Measurements from ENCODE around the gene AMOTL1.

DNA sequence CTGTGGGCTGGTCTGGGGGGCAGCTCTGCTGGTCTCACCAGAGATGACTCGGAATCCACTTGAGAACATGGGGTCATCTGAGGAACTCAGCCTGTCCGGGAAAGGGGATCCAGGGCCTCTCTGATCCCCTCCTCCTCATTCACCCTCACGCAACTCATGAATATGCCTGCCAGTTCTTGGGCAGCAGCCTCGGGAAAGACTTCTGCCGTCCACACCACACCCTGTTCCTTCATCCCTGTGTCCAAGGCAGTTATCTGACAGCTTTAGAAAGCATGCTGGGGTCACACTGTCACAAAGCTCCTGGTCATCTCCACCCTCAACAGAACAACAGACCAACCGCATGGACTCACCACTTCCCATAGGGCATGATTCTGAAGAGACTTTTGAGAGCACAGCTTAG, 88.3 kb downstream of the AMOTL1 start:
- TF ChIP-seq, protein P1, sequence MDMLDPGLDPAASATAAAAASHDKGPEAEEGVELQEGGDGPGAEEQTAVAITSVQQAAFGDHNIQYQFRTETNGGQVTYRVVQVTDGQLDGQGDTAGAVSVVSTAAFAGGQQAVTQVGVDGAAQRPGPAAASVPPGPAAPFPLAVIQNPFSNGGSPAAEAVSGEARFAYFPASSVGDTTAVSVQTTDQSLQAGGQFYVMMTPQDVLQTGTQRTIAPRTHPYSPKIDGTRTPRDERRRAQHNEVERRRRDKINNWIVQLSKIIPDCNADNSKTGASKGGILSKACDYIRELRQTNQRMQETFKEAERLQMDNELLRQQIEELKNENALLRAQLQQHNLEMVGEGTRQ (IDR thresholded peaks at IDR 0.05; ENCODE audit: low read length) = no peak
- TF ChIP-seq TAF7 (optimal IDR thresholded peaks at IDR 0.05; ENCODE audit: borderline replicate concordance, low read depth, low read length) (no peak), CTCF (IDR thresholded peaks at IDR 0.05; ENCODE audit: control extremely low read depth in 1 of 3, insufficient read depth in 1 of 3, low read depth in 1 of 3, low read length in 3 of 3) (no peak), NRF1 (IDR thresholded peaks at IDR 0.05; ENCODE audit: low read depth, low read length) (no peak), PHF8 (conservative IDR thresholded peaks at IDR 0.05; ENCODE audit: low read depth, low read length) (no peak), GTF2F1 (IDR thresholded peaks at IDR 0.05; ENCODE audit: borderline replicate concordance, low read depth, low read length) (no peak), ZNF274 (IDR thresholded peaks at IDR 0.05; ENCODE audit: borderline replicate concordance, extremely low read depth, low read length) (no peak), CHD2 (IDR thresholded peaks at IDR 0.05; ENCODE audit: low read length) (no peak), GABPA (IDR thresholded peaks at IDR 0.05; ENCODE audit: borderline replicate concordance, insufficient read depth, low read length) (no peak), BRCA1 (IDR thresholded peaks at IDR 0.05; ENCODE audit: low read depth, low read length) (no peak)
